Right atrium auricular region (tissue), 2 donors: ENCODE data around the gene GRID2IP. TPM values are rescaled to one million over a fixed set of nuclear protein-coding genes. Genes with fewer than 3 reads are reported as not detected.

Source experiments
- DNase-seq: peaks from one replicate; pipeline ENCODE4 v3.0.0-alpha.2; 2019; ENCODE audit warnings: low spot score
- H3K27ac ChIP-seq, 2 donors: fragments of 200-600 bp; sonication (generic); 1 replicate in 1 of 2; 2 replicates in 1 of 2; pipeline ENCODE4 v1.5.1; 2016 to 2019
- H3K27me3 ChIP-seq, 2 donors: fragments of 200-600 bp; sonication (generic); one replicate each; pipeline versions ENCODE4 v1.5.1 to v1.6.0; 2017 to 2019
- H3K36me3 ChIP-seq: fragments of 200-600 bp; sonication (generic); one replicate; pipeline ENCODE4 v1.5.1; 2016
- H3K4me1 ChIP-seq, 2 donors: fragments of 200-600 bp; sonication (generic); one replicate each; pipeline versions ENCODE4 v1.5.1 to v1.6.0; 2017 to 2019
- H3K4me3 ChIP-seq, 2 donors: fragments of 200-600 bp; sonication (generic); 1 replicate in 1 of 2; 2 replicates in 1 of 2; pipeline ENCODE4 v1.5.1; 2017 to 2019; ENCODE audit warnings: mild to moderate bottlenecking in 1 of 2, moderate library complexity in 1 of 2
- H3K9me3 ChIP-seq, 2 donors: fragments of 200-600 bp; sonication (generic); one replicate each; pipeline ENCODE4 v1.5.1; 2019
- CTCF ChIP-seq, 2 donors: fragments of 200-600 bp; sonication (generic); IDR thresholded peaks; one replicate each; pipeline ENCODE4 v1.5.1; 2019; ENCODE audit warnings: antibody characterized with exemption in 2 of 2
- total RNA-seq, 2 donors: library from RNA; depleted of rRNA; stranded (reverse); fragments of >200 nt; gene quantifications; one replicate each; pipeline ENCODE4 v1.1.0, GENCODE V29; 2016

The GRID2IP gene
- total RNA-seq, 2 donors from 2014 or later: 0.28 TPM; not detected in 1

GRCh38 chr7:6576024-6576866, 25.0 kb upstream of the GRID2IP start:
- TF ChIP-seq CTCF (IDR thresholded peaks at IDR 0.05): no peak
- peak overlapping the region in 1 of 2 donors; percentile 91 for H3K27ac ChIP-seq
- no peaks in the 10 kb centered on the region for H3K4me1 ChIP-seq
- no peaks in the 10 kb centered on the region for H3K9me3 ChIP-seq
- H3K27me3 ChIP-seq: no peaks in the 10 kb centered on the region
- H3K36me3 ChIP-seq: peaks cover 4% of the 10 kb centered on the region
- peak overlapping the region; percentile 64 to 66 for H3K4me3 ChIP-seq
- DNase-seq: no peak

GRCh38 chr7:6575281-6576023, 24.2 kb upstream of the GRID2IP start:
- H3K9me3 ChIP-seq: no peaks in the 10 kb centered on the region
- no peak overlapping the region for H3K27ac ChIP-seq
- H3K27me3 ChIP-seq: no peaks in the 10 kb centered on the region
- no peaks in the 10 kb centered on the region for H3K4me1 ChIP-seq
- DNase-seq: no peak
- no peaks in the 10 kb centered on the region for H3K36me3 ChIP-seq
- no peak overlapping the region for H3K4me3 ChIP-seq
- no peak for TF ChIP-seq CTCF (IDR thresholded peaks at IDR 0.05)

- H3K4me3 ChIP-seq: no peak overlapping the region
- TF ChIP-seq CTCF (IDR thresholded peaks at IDR 0.05): no peak
- H3K27ac ChIP-seq: no peak overlapping the region
- no peak for DNase-seq
- no peaks in the 10 kb centered on the region for H3K36me3 ChIP-seq
- no peaks in the 10 kb centered on the region for H3K27me3 ChIP-seq
- H3K4me1 ChIP-seq: no peaks in the 10 kb centered on the region
- H3K9me3 ChIP-seq: no peaks in the 10 kb centered on the region
These were observed 20.0 kb upstream of the GRID2IP start for GRCh38 chr7:6571160-6571779.

GRCh38 chr7:6567886-6568285, 16.6 kb upstream of the GRID2IP start:
- TF ChIP-seq CTCF (IDR thresholded peaks at IDR 0.05): no peak
- Histone ChIP-seq H3K9me3 (no peaks in the 10 kb centered on the region), H3K4me1 (no peaks in the 10 kb centered on the region), H3K36me3 (no peaks in the 10 kb centered on the region), H3K27me3 (no peaks in the 10 kb centered on the region), H3K4me3 (no peak overlapping the region), H3K27ac (no peak overlapping the region)
- no peak for DNase-seq

GRCh38 chr7:6565655-6566054, 14.4 kb upstream of the GRID2IP start:
- no peak overlapping the region for H3K4me3 ChIP-seq
- no peaks in the 10 kb centered on the region for H3K36me3 ChIP-seq
- no peaks in the 10 kb centered on the region for H3K27me3 ChIP-seq
- TF ChIP-seq CTCF (IDR thresholded peaks at IDR 0.05): no peak
- no peaks in the 10 kb centered on the region for H3K9me3 ChIP-seq
- no peaks in the 10 kb centered on the region for H3K4me1 ChIP-seq
- no peak for DNase-seq
- H3K27ac ChIP-seq: no peak overlapping the region
